Right forelimb (tissue), 1 donor: ENCODE measurements around the gene UPF1.
"Not testable (repeated sequence)": the region's sequence is repeated elsewhere in the genome, so short reads cannot be mapped to it uniquely, and the experiment has no call there.

ENCODE experiments used
- DNase-seq: peaks from one replicate; pipeline ENCODE4 v3.0.0-alpha.2; 2018

UPF1 gene

DNA sequence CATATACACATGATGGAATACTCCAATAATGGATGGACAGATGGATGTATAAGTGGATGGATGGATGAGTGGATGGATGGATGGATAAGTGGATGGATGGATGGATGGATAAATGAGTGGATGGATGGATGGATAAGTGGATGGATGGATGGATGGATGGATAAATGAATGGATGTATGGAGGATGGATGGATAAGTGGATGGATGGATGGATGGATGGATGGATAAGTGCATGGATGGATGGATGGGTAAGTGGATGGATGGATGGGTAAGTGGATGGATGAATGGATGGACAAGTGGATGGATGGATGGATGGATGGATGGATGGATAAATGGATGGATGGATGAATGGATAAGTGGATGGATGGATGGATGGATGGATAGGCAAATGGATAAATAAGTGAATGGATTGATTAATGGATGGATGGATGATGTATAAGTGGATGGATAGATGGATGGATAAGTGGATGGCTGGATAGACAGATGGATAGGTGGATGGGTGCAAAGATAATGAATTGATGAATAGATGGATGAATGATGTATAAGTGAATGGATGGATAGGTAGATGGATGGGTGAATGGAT lies 32.3 kb upstream of the UPF1 start:
- DNase-seq, result no peak

GRCh38 chr19:18800079-18800478 lies 31.7 kb upstream of the UPF1 start:
- DNase-seq, result no peak

DNA sequence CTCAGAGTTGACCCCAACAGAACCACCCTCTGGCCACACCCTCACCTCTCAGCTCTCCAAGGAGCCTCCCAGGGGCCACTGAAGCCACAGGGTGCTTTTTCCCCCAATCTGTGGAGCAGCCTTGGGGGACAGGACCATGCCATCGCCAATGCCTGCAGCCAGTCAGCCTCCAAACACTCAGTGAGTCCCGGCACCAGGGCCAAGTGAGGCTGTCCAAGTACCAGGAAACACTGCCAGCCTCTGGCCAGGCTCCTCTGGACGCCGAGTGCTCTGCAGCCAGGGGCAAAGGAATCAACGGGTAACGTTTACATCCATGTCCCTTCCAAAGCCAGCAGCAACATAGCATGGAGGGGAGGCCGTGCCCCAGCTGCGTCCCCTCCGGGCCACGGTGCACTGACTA lies 31.1 kb upstream of the UPF1 start:
- DNase-seq, result no peak

- no peak for DNase-seq
These were observed 29.4 kb upstream of the UPF1 start for GRCh38 chr19:18802354-18802753.

DNA sequence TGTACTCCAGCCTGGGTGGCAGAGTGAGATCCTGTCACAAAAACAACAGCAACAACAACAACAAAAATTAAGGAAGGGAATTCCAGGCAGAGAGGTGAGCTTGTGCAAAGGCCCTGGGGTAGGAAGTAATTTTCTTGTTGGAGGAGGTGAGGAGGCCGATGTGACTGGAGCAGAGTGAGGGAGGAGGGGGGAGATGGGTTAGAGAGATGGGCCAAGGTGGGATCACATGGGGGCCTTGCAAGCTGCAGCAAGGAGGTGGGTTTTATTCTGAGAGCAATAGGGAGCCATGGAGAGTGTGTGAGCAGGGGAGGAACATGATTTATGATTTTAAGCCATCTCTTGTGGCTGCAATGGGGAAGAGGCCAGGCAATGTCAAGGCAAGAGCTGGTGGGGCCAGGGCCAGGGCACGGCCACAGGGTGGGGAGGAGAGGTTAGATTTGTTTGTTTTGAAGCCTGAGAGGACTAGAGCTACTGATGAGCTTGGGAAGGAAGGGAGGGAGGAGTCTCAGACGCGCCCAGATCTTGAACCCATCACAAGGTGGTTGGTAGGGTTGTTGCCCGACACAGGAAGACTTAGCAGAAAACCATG lies 28.1 kb upstream of the UPF1 start:
- DNase-seq, result no peak

GRCh38 chr19:18804139-18804601 lies 27.6 kb upstream of the UPF1 start:
- no peak for DNase-seq

- DNase-seq, result no peak
These were observed 27.1 kb upstream of the UPF1 start for GRCh38 chr19:18804643-18805042.

DNA sequence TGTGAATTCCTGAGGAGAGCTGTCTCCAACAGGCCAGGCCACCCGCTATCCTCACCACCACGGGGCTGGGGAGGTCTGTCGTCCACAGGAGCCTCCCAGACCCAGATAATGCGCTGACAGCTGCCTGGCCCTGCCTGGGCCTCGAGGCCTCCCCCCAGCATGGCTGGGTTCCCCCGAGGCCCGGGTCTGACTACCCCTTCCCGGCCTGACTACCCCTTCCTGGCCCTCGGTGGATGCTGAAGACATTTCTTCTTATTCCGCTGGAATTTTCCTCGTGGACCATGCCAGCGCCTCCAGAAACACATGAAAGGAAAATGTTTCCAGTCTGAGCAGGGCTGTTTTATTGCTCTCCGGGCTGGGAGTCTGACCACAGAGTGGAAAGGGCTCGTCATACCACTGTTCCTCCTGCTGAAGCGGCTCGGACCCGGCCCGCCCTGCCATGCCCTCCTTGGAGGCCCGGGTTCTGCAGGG lies 23.9 kb upstream of the UPF1 start:
- DNase-seq, result peak; percentile 84

- no peak for DNase-seq
These were observed 22.4 kb upstream of the UPF1 start for GRCh38 chr19:18809149-18809868.

DNA sequence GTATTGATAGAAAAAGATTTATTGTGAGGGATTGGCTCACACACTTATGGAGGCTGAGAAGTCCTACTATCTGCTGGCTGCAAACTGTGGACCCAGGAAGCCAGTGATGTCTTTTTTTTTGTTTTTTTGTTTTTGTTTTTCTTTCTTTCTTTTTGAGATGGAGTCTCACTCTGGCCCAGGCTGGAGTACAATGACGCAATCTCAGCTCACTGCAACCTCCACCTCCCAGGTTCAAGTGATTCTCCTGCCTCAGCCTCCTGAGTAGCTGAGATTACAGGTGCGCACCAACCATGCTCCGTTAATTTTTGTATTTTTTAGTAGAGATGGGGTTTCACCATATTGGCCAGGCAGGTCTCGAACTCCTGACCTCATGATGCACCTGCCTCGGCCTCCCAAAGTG lies 20.1 kb upstream of the UPF1 start:
- not testable (repeated sequence) for DNase-seq

DNA sequence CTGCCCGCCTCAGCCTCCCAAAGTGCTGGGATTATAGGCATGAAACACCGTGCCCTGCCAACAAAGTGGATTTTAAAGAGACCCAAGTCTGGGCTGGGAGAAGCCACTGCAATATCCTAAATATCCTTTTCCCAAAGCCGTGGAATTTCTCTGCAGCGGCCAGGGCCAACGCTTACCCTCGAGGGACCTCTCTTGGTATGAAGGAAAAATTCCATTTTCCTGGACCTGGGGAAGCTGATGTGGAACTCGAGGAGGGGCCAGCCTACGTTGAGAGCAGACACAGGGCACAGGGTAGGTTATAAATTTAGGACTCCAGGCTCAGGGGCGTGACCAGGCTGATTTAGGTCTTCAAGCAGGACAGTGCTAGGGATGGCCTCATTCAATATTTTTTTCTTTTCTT lies 17.7 kb upstream of the UPF1 start:
- DNase-seq, result peak; percentile 75

GRCh38 chr19:18815673-18816072 lies 16.1 kb upstream of the UPF1 start:
- no peak for DNase-seq

- DNase-seq, result not testable (repeated sequence)
These were observed 15.1 kb upstream of the UPF1 start for GRCh38 chr19:18816645-18817044.

- DNase-seq, result no peak
These were observed 14.2 kb upstream of the UPF1 start for GRCh38 chr19:18817574-18817973.

GRCh38 chr19:18828786-18829185 lies 3.0 kb upstream of the UPF1 start:
- no peak for DNase-seq

DNA sequence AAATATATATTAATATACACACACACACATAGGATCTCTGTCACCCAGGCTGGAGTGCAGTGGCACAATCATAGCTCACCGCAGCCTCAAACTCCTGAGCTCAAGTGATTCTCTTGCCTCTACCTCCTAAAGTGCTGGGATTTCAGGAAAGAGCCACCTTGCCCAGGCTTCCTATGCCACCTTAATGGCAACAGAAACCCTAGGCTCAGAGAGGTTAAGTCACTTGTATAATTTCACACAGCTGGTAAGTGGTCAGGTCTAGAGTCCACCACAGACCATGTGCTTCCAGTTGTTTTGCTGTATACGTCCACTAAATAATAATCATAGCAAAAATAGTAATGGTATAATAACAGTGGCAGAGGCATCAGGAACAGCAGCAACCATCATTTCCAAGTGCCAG lies 1.3 kb upstream of the UPF1 start:
- no peak for DNase-seq

DNA sequence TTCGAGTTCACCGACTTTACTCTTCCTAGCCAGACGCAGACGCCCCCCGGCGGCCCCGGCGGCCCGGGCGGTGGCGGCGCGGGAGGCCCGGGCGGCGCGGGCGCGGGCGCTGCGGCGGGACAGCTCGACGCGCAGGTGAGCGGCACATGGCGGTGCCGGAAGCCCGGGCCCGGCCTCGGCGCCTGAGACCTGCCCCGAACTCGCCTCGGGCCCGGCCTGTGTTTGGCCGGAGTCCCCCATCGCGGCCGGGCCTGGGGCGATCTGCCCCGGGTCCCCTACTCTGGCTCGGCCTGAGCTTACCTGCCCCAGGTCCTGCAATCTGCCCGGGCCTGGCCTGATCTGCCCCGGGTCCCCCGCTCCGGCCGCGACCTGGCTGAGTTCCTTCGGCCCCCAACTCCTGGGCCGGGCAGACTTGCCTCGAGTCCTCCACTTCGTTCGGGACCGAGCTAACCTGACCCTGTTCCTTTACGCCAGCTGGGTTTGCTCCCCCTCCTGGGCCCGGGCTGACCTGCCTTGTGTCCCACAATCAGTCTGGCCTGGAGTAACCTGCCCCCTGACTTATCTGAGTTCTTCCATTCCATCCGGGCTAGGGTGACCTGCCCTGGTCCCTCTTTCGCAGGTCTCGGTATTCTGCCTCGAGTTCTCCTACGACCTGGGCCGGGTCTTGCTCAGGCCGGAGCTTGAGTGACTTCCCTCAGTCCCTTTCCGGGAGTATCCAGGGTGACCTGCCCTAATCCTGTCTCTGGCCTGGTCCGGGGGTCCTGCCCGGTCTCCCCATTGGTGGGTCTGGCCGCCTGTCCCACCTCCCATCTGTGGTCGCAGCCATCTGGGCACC lies 764 bp downstream of the UPF1 start:
- DNase-seq, result no peak

GRCh38 chr19:18833141-18833476 lies 1.4 kb downstream of the UPF1 start:
- no peak for DNase-seq

DNA sequence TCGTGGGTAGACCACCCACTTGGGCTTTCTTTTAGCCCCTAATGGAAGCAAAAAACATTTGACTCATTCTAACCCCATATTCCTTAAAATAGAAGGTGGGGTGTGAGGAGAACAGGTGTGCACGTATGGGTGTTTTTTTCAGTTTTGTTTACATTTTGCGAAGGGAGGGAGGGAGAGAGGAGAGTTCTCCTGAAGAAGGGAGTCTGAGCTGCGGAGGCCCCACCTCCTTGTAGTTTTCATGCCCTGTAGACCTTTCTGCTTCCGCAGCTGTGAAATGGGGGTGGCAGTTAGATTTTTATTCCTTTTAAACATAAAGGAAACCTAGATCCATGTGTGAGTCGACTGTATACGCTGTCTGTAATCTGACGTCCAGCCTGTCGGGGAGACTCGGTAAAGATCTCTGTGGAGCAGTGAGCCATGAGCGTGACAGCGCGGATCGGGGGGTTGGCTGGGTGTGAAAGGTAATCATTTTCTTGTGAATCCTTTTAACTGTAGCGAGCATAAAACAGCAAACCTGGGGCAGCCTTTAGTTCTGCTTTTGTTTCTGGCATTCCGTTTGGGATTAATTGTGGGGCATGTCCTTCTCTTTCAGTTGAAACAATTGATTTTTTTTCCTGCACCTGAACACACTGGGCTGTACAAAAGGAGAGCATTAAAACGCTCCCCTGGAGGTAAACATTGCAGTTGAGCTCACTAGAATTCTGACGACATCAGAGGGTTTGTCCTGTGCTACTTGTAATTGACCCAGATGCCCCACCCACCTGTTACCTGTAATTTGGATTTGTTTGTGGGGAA lies 2.3 kb downstream of the UPF1 start:
- no peak for DNase-seq

DNA sequence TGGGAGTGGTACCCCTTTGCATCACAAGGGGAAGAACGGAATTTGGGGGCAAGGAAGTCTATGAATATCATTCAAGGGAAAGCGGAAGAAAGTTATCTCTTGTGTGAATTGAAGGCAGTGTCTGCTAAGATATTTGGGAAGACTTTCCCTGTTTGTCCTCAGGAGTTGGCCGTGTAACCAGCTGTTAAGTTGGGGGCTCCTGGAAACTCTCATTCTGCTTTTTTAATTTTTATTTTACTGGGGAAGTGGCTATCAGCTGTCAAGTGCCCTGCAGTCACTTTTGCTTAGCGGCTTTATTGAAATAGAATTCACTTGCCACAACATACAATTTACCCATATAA lies 2.9 kb downstream of the UPF1 start:
- no peak for DNase-seq

GRCh38 chr19:18839465-18840287 lies 7.9 kb downstream of the UPF1 start:
- DNase-seq, result no peak
